Heart left ventricle (tissue), 13 donors: ENCODE measurements around the gene MGST3.

Experiments
- POLR2A ChIP-seq, 2 donors: fragments of 450-650 bp; IDR thresholded peaks; one replicate each; pipeline ENCODE4 v1.6.1; 2017; ENCODE audit warnings: antibody characterized with exemption in 2 of 2, mild to moderate bottlenecking in 2 of 2, moderate library complexity in 2 of 2
- TF ChIP-seq, protein P1 (sequence below), 12 donors: fragments of 200-600 bp; sonication (generic) in 4 of 12; IDR thresholded peaks; one replicate each; pipeline versions ENCODE4 v1.5.0 to v1.8.0; 2018 to 2022; ENCODE audit warnings: antibody characterized with exemption in 12 of 12, mild to moderate bottlenecking in 5 of 12
- donor health status: ischemic (EF 13 %, LVEDD 7.1; RV severe dilation, severe dysfunction).
- donor health status: DM: no; HTN: yes; CAD: no.
- donor health status: DM: no; HTN: no; CAD: no.
- donor health status: ischemic (EF 25% LVEDD 6.9; RV normal size, moderate dysfunction).
- donor health status: ischemic (EF 25% LVEDD 5.7; RV mildly dilated, moderate dysfunction).
- donor health status: ischemic (EF 35%, LVEDD 5.7; RV mildly dilated, moderate dysfunction).
- donor health status: nonischemic (EF 11% LVEDD 7.7; RV severe dilation, severe dysfunction).
- donor health status: DM: yes; HTN: yes; CAD: no.
- donor health status: PGD.
- donor health status: ischemic (EF 29% LVEDD 5.4; RV normal size, mild dysfunction).
- donor health status: nonischemic (EF 23%, LVEDD 6.1; RV moderate dilation, normal function).

DNA sequence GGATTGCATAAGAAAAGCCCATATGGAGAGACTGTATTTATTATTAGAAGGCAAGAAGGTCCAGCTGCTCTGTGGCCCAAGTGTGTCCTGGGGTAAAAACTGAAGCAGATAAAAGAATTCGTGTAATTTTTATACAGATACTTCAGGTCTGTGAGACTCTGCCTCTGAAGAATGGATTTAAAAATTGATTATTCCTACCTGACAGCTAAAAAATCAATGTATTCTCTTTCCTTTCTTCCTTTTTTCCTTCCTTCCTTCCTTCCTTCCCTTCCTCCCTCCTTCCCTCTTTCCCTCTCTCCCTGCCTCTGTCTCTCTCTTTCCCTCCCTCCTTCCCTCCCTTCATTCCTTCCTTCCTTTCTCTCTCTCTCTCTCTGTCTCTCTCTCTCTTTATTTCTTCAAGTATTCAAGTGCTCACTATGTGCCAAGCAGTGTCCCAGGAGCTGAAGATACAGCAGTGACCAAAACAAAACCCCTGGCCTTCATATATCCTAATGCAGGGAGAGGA is 11.3 kb upstream of the MGST3 start:
- TF ChIP-seq, protein P1, sequence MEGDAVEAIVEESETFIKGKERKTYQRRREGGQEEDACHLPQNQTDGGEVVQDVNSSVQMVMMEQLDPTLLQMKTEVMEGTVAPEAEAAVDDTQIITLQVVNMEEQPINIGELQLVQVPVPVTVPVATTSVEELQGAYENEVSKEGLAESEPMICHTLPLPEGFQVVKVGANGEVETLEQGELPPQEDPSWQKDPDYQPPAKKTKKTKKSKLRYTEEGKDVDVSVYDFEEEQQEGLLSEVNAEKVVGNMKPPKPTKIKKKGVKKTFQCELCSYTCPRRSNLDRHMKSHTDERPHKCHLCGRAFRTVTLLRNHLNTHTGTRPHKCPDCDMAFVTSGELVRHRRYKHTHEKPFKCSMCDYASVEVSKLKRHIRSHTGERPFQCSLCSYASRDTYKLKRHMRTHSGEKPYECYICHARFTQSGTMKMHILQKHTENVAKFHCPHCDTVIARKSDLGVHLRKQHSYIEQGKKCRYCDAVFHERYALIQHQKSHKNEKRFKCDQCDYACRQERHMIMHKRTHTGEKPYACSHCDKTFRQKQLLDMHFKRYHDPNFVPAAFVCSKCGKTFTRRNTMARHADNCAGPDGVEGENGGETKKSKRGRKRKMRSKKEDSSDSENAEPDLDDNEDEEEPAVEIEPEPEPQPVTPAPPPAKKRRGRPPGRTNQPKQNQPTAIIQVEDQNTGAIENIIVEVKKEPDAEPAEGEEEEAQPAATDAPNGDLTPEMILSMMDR (IDR thresholded peaks at IDR 0.05): no peak
- TF ChIP-seq POLR2A (IDR thresholded peaks at IDR 0.05): no peak
